HCT116 (cell line): Measurements from ENCODE around the gene XPNPEP1.

ENCODE experiments used
- POLR2A ChIP-seq: IDR thresholded peaks from 2 replicates; pipeline ENCODE4 v1.7.0; 2011; ENCODE audit warnings: borderline replicate concordance; ENCODE audit not compliant: insufficient read depth, insufficient read length; ENCODE audit errors: extremely low read depth
- ZFX ChIP-seq: fragments of 450-650 bp; IDR thresholded peaks from 2 replicates; pipeline ENCODE4 v1.6.1; 2017
- TF ChIP-seq, protein P1 (sequence below), 3 experiments: fragments of 200-600 bp in 1 of 3; sonication (generic) in 1 of 3; IDR thresholded peaks in 2 of 3; conservative IDR thresholded peaks in 1 of 3; 2 replicates each; pipeline ENCODE4 v1.5.1; 2012 to 2017; ENCODE audit warnings: low read depth in 2 of 3, low read length in 2 of 3, antibody characterized with exemption in 1 of 3, borderline replicate concordance in 1 of 3, control low read depth in 1 of 3, mild to moderate bottlenecking in 1 of 3, mixed read lengths in 1 of 3, mixed run types in 1 of 3, moderate library complexity in 1 of 3; ENCODE audit not compliant: insufficient read depth in 1 of 3
- TF ChIP-seq, protein P2 (sequence below): IDR thresholded peaks from 2 replicates; pipeline ENCODE4 v1.6.1; 2012; ENCODE audit warnings: low read depth

DNA sequence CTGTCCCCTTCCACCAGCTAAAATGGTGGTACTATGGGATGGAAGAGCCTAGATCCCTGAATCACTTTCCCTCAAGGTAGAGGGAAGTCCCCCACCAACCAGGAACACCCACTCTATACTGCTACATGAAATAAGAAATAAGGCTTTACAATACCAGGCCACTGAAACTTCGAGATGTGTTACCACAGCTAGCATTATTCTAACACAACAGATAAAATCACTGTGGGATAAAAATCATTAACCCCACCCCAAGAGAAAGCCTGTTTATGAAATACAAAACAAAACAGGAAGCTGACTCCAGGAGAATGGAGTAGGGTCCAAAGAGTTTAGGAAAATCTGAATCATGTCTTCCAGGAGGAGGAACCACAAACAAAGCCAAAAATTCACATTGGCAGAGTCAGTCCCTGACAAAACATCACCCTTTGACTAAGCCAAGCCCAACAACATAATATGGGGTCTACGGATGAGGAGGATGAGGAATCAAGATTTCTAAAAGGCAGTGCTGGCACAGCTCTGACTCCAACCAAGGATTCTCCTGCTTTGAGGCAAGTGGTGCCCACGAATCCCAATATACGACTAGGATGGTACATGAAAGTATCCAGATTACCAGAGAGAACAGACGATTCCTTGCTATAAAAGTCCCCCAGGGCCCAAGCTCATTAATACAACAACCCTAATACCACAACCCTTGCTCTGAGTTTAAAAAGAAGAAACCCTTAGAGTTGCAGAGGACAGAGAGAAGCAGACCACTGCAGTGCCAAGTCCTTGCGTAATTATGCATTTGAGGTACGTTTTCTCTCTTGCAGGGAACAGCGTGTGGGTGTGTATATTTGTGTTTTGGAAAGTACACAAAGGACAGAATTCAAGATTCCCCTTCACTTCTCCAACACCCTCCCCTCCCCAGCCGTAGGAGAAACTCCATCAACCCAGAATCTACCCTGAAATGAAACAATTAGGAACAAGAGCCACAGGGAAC, 23.7 kb downstream of the XPNPEP1 start:
- TF ChIP-seq, protein P1, sequence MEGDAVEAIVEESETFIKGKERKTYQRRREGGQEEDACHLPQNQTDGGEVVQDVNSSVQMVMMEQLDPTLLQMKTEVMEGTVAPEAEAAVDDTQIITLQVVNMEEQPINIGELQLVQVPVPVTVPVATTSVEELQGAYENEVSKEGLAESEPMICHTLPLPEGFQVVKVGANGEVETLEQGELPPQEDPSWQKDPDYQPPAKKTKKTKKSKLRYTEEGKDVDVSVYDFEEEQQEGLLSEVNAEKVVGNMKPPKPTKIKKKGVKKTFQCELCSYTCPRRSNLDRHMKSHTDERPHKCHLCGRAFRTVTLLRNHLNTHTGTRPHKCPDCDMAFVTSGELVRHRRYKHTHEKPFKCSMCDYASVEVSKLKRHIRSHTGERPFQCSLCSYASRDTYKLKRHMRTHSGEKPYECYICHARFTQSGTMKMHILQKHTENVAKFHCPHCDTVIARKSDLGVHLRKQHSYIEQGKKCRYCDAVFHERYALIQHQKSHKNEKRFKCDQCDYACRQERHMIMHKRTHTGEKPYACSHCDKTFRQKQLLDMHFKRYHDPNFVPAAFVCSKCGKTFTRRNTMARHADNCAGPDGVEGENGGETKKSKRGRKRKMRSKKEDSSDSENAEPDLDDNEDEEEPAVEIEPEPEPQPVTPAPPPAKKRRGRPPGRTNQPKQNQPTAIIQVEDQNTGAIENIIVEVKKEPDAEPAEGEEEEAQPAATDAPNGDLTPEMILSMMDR (IDR thresholded peaks at IDR 0.05 in 2 of 3, conservative IDR thresholded peaks at IDR 0.05 in 1 of 3; ENCODE audit: borderline replicate concordance in 1 of 3, insufficient read depth in 1 of 3, low read depth in 2 of 3, low read length in 2 of 3): no peak
- TF ChIP-seq POLR2A (no peak), ZFX (no peak)
- TF ChIP-seq, protein P2, sequence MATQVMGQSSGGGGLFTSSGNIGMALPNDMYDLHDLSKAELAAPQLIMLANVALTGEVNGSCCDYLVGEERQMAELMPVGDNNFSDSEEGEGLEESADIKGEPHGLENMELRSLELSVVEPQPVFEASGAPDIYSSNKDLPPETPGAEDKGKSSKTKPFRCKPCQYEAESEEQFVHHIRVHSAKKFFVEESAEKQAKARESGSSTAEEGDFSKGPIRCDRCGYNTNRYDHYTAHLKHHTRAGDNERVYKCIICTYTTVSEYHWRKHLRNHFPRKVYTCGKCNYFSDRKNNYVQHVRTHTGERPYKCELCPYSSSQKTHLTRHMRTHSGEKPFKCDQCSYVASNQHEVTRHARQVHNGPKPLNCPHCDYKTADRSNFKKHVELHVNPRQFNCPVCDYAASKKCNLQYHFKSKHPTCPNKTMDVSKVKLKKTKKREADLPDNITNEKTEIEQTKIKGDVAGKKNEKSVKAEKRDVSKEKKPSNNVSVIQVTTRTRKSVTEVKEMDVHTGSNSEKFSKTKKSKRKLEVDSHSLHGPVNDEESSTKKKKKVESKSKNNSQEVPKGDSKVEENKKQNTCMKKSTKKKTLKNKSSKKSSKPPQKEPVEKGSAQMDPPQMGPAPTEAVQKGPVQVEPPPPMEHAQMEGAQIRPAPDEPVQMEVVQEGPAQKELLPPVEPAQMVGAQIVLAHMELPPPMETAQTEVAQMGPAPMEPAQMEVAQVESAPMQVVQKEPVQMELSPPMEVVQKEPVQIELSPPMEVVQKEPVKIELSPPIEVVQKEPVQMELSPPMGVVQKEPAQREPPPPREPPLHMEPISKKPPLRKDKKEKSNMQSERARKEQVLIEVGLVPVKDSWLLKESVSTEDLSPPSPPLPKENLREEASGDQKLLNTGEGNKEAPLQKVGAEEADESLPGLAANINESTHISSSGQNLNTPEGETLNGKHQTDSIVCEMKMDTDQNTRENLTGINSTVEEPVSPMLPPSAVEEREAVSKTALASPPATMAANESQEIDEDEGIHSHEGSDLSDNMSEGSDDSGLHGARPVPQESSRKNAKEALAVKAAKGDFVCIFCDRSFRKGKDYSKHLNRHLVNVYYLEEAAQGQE: no peak
